ENCODE measurements around the gene RRP8. TPM values are rescaled to one million over a fixed set of nuclear protein-coding genes. Genes with fewer than 3 reads are reported as not detected.

Gene RRP8
- total and polyA plus RNA-seq, 3 donors from 2014 or later = 17.5 to 29.6 (median 18.5) TPM

DNA sequence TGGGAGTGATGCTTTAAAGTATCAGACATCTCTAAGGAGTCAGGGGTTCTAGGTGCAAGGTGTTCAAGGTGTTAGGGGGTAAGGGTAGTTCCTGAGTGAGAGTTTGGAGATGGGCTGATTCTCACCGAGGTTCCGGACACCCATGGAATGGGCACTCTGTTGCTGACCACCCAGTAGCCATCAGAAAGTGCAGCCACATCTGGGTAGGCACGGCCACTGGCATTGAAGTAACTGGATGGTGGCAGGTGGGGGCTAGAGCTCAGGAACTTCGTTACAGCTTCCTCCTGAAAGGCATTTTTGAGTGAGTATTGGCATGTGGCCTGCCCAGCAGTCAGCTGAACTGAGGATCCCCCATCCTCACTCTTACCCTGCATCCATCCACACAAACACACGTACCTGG is 11.6 kb upstream of the RRP8 start:
- Histone ChIP-seq H3K9me3 (no peaks in the 10 kb centered on the region), H3K36me3 (ENCODE audit: low read depth, missing control alignments) (no peaks in the 10 kb centered on the region), H3K4me1 (peaks cover 8% of the 10 kb centered on the region), H3K27me3 (no peaks in the 10 kb centered on the region), H3K4me3 (no peak overlapping the region), H3K27ac (no peak overlapping the region)
- TF ChIP-seq POLR2A (IDR thresholded peaks at IDR 0.05) = no peak
- TF ChIP-seq, protein P1, sequence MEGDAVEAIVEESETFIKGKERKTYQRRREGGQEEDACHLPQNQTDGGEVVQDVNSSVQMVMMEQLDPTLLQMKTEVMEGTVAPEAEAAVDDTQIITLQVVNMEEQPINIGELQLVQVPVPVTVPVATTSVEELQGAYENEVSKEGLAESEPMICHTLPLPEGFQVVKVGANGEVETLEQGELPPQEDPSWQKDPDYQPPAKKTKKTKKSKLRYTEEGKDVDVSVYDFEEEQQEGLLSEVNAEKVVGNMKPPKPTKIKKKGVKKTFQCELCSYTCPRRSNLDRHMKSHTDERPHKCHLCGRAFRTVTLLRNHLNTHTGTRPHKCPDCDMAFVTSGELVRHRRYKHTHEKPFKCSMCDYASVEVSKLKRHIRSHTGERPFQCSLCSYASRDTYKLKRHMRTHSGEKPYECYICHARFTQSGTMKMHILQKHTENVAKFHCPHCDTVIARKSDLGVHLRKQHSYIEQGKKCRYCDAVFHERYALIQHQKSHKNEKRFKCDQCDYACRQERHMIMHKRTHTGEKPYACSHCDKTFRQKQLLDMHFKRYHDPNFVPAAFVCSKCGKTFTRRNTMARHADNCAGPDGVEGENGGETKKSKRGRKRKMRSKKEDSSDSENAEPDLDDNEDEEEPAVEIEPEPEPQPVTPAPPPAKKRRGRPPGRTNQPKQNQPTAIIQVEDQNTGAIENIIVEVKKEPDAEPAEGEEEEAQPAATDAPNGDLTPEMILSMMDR (IDR thresholded peaks at IDR 0.05) = no peak
- intact Hi-C loops (cut with DNase I; ENCODE audit: low total_unique reads) = no loop called here
- 93 to 96% methylated on average over 4 to 5 of the region's 5 CpGs for WGBS, 2 donors
- DNase-seq = no peak

GRCh38 chr11:6614446-6614845 is 11.0 kb upstream of the RRP8 start:
- intact Hi-C loops (cut with DNase I; ENCODE audit: low total_unique reads) = no loop called here
- Histone ChIP-seq H3K27me3 (no peaks in the 10 kb centered on the region), H3K36me3 (ENCODE audit: low read depth, missing control alignments) (no peaks in the 10 kb centered on the region), H3K27ac (no peak overlapping the region), H3K9me3 (no peaks in the 10 kb centered on the region), H3K4me1 (peaks cover 8% of the 10 kb centered on the region), H3K4me3 (no peak overlapping the region)
- WGBS, 2 donors = 90 to 95% methylated on average over 2 of the region's 2 CpGs
- DNase-seq = no peak
- no peak for TF ChIP-seq POLR2A (IDR thresholded peaks at IDR 0.05)
- TF ChIP-seq, protein P1 (IDR thresholded peaks at IDR 0.05) = no peak

- TF ChIP-seq, protein P1 (IDR thresholded peaks at IDR 0.05) = no peak
- TF ChIP-seq POLR2A (IDR thresholded peaks at IDR 0.05) = no peak
- Histone ChIP-seq H3K27ac (peak overlapping the region; percentile 88 to 92), H3K9me3 (no peaks in the 10 kb centered on the region), H3K27me3 (no peaks in the 10 kb centered on the region), H3K4me1 (peaks cover 8% of the 10 kb centered on the region), H3K36me3 (ENCODE audit: low read depth, missing control alignments) (no peaks in the 10 kb centered on the region), H3K4me3 (no peak overlapping the region)
- no peak for DNase-seq
- 90 to 93% methylated on average over 3 of the region's 3 CpGs for WGBS, 2 donors
- intact Hi-C loops (cut with DNase I; ENCODE audit: low total_unique reads) = no loop called here
These were observed 10.1 kb upstream of the RRP8 start for GRCh38 chr11:6613496-6613895.

DNA sequence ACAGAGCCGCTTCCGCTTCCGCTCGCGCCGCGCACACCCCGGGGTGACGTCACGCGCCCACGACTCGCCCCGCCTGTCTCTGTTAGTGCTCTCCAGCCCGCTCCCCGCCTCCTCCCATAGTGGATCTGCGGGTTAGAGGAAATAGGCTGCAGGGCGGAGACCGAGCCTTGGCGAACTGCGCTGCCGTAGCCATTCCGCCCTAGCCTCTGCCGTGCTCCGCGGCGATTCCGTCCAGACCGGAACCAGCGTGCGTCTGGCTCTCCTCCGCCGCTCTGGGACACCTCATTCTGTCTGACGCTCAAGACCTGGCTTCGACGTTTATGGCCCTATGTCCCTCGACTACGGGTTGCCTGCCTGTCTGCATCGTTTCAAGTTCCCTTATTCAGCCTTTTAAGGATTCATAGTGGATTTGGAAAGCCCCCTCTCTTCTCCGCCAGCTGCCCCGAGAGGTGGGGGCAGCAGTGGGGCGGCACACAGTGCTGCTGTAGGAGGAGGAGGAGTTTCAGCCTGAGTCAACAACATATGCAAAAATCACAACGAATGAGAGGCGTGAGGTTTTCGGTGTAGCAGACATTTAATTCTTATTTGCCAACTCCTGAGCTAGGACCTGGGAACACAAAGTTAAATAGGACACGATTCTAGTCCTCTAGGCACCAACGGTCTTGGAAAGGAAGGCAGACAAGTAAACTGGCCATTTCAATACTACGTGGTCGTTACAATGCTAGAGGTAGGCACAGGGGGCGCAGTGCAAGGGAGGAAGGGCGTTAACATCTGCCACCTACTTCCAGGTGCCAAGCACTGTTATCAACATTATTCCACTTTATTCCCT is 9.0 kb upstream of the RRP8 start, which contains the start of gene TAF10:
Gene TAF10, minus strand, starts transcription at position 4 of the 829 bp plus-strand sequence. CDS start 27 bp downstream, outside the sequence.
- 0% methylated on average over 24 to 51 of the region's 51 CpGs for WGBS, 2 donors
- peak within 1 kb of the TSS; percentile 67 to 93 for H3K4me3 ChIP-seq
- DNase-seq = peak; percentile 98
- H3K27me3 ChIP-seq = no peaks in the 10 kb centered on the region
- peaks cover 13% of the 10 kb centered on the region for H3K4me1 ChIP-seq
- peak within 1 kb of the TSS; percentile 90 to 92 for H3K27ac ChIP-seq
- no peaks in the 10 kb centered on the region for H3K36me3 ChIP-seq (ENCODE audit: low read depth, missing control alignments)
- intact Hi-C loops (cut with DNase I; ENCODE audit: low total_unique reads) = no loop called here
- H3K9me3 ChIP-seq = no peaks in the 10 kb centered on the region
- TF ChIP-seq, protein P1 (IDR thresholded peaks at IDR 0.05) = peak; percentile 10 to 29 (median 24)
- peak; percentile 91 for TF ChIP-seq POLR2A (IDR thresholded peaks at IDR 0.05)

DNA sequence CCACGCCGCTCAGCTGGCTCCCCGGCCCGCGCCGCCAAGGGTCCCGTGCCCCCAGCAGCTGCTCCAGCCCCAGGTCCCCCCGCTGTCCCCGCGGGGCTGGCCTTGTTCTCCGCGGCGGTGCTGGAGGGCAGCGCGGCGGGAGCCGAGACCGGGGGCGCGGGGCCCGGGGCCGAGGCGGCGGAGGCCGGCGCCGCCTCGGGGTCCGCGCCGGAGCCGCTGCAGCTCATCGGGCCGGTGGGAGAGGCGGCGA is 8.5 kb upstream of the RRP8 start:
- peaks cover 18% of the 10 kb centered on the region for H3K4me1 ChIP-seq
- no peaks in the 10 kb centered on the region for H3K36me3 ChIP-seq (ENCODE audit: low read depth, missing control alignments)
- peak overlapping the region; percentile 67 to 93 for H3K4me3 ChIP-seq
- H3K9me3 ChIP-seq = no peaks in the 10 kb centered on the region
- H3K27ac ChIP-seq = peak overlapping the region; percentile 90 to 92
- 2% methylated on average over 19 of the region's 36 CpGs; no CpG with 5 or more reads in 1 of the 2 donors for WGBS, 2 donors
- no peaks in the 10 kb centered on the region for H3K27me3 ChIP-seq
- intact Hi-C loops (cut with DNase I; ENCODE audit: low total_unique reads) = no loop called here
- TF ChIP-seq POLR2A (IDR thresholded peaks at IDR 0.05) = no peak
- TF ChIP-seq, protein P1 (IDR thresholded peaks at IDR 0.05) = no peak
- DNase-seq = no peak
